ENCODE measurements around the gene TMC7.

- TF ChIP-seq CTCF (IDR thresholded peaks at IDR 0.05; ENCODE audit: insufficient read depth, low read length) (no peak), REST (IDR thresholded peaks at IDR 0.05; ENCODE audit: insufficient replicate concordance, low read depth) (no peak), POLR2AphosphoS5 (IDR thresholded peaks at IDR 0.05; ENCODE audit: low read depth) (no peak), SPI1 (IDR thresholded peaks at IDR 0.05; ENCODE audit: borderline replicate concordance, low read depth) (peak; percentile 33; the same call in 1 of the 2 replicates), GABPA (IDR thresholded peaks at IDR 0.05; ENCODE audit: low read depth) (no peak)
Observed at GRCh38 chr16:19094542-19095365, 111.0 kb downstream of the TMC7 start.
